NB4 (cell line): ENCODE measurements around the gene PDK2.

Experiments
- DNase-seq: peaks from one replicate; pipeline ENCODE4 v3.0.0; 2010; ENCODE audit warnings: low read depth
- H3K4me3 ChIP-seq: one replicate; pipeline ENCODE4 v1.5.1; 2011; ENCODE audit warnings: mild to moderate bottlenecking, low read depth, low read length, moderate library complexity
- MYC ChIP-seq: IDR thresholded peaks from 2 replicates; pipeline ENCODE4 v1.6.1; 2011; ENCODE audit warnings: low read depth, low read length
- POLR2A ChIP-seq: IDR thresholded peaks from 2 replicates; pipeline ENCODE4 v1.6.1; 2011; ENCODE audit warnings: mild to moderate bottlenecking; ENCODE audit not compliant: insufficient read length; ENCODE audit errors: extremely low read depth
- TF ChIP-seq, protein P1 (sequence below): IDR thresholded peaks from one replicate; pipeline ENCODE4 v1.5.1; 2012; ENCODE audit warnings: low read depth, low read length
- TF ChIP-seq, protein P2 (sequence below): IDR thresholded peaks from 2 replicates; pipeline ENCODE4 v1.6.1; 2011; ENCODE audit warnings: low read depth, low read length

Gene PDK2

DNA sequence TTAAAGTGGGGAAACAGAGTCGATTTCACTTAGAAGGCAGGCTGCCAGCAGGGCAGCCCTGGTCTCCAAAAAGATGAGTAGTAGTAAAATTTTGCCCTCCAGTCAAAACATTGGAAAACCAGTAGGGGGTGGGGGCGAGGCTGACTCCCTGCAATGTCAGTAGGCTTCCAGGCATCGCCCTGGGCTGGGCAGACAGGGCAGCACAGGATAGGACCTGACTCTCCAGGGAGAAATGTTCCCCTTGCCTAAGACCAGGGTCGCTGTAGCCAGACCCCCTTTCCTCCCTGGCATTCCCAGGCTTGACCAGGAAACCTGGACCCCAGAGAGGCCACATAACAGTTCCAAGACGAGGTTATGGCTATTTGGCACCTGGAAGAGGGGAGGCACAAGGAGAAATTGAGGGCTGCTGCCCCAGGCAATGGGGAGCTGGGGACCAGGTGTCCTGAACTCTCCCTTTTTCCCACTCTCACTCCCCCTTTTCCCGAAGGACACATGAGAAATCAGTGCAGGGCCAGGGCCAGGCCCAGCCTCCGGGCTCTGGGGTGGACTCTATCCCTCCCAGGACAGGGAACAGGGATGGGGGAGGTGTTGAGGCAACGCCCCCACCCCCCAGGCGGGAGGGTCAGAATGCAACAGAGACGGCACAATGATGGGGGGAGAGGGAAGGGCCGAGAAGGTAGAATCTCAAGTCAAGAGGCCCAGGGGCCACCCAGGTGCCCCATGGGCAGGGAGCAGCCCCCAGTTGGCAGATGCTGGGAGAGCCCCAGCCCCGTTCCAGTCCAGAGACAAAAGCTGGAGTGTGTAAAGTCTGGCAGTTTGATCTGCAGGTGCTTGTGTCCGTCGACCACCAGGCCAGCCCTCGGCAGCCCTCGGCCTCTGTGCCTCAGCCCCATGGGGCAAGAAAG, 39.3 kb downstream of the PDK2 start:
- TF ChIP-seq, protein P1, sequence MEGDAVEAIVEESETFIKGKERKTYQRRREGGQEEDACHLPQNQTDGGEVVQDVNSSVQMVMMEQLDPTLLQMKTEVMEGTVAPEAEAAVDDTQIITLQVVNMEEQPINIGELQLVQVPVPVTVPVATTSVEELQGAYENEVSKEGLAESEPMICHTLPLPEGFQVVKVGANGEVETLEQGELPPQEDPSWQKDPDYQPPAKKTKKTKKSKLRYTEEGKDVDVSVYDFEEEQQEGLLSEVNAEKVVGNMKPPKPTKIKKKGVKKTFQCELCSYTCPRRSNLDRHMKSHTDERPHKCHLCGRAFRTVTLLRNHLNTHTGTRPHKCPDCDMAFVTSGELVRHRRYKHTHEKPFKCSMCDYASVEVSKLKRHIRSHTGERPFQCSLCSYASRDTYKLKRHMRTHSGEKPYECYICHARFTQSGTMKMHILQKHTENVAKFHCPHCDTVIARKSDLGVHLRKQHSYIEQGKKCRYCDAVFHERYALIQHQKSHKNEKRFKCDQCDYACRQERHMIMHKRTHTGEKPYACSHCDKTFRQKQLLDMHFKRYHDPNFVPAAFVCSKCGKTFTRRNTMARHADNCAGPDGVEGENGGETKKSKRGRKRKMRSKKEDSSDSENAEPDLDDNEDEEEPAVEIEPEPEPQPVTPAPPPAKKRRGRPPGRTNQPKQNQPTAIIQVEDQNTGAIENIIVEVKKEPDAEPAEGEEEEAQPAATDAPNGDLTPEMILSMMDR: no peak
- TF ChIP-seq, protein P2, sequence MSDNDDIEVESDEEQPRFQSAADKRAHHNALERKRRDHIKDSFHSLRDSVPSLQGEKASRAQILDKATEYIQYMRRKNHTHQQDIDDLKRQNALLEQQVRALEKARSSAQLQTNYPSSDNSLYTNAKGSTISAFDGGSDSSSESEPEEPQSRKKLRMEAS: no peak
- no peak for TF ChIP-seq POLR2A
- TF ChIP-seq MYC: no peak
- H3K4me3 ChIP-seq: no peak overlapping the region
- DNase-seq: no peak

DNA sequence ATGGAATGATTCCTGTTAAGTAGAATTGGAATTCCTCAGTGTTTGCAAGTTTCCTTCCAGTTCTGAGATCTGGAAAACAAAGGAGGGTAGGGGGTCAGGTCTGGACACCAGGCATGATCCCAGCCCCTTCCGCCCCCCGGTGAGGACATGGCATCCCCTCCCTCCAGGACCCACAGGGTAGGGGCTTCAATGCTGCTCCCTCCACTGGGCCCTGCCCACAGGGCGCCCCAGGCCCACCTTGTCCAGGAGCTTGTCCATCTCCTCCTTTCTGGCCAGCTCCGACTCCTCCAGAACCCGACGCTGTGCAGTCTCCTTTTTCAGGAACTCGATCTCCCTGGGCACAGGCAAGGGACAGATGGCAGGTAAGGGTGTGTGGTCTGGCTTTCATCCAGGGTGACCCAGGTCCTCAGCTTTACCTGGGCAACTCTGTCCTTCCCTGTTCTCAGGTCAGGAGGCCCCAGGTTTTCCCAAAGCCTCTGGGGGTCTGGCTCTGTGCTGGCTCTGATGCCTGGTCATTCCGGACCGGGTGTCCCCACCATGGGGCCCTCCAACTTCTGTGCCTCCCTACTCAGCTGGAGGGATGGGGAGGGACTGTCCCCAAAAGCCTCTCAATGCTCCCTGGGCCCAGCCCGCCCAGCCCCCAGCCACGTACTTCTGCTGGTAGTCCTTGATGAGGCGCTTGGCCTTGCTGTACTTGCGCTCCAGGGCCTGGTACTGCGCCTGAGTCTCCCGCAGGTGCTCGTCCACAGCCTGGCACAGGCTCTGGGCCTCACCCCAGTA, 40.4 kb downstream of the PDK2 start:
- TF ChIP-seq, protein P1: no peak

DNA sequence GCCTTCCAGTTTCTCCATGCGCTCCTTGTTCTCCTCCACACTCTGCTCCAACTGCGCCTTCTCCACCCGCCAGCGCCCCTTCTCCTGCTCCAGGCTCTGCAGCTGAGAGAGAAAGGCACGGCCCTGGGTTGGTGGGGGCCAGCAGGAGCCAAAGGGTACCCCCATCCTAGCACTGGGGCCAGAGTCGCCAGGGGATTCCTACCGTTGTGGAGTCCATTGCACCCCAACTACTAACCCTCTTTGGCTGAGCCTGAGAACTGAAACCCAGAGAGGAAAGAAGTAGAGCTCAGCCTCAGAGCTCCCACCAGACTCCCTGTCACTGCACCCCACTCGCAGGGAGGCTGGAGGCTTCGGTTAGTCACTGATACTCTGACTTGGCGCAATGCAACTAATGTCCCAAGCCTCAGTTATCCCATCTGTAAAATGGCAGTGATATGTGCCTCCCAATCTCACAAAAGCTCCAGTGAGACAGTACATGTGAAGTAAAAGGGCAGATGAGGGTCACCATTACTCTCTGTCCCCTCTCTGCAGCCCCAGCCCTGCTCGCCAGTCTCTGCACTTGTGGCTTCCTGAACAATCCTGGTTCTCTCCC, 41.0 kb downstream of the PDK2 start:
- no peak overlapping the region for H3K4me3 ChIP-seq
- TF ChIP-seq MYC (no peak), POLR2A (no peak)
- TF ChIP-seq, protein P2: no peak
- TF ChIP-seq, protein P1: no peak
- DNase-seq: no peak

More for the DNA sequence above, 40.4 kb downstream of the PDK2 start:
- no peak overlapping the region for H3K4me3 ChIP-seq
- no peak for DNase-seq

DNA sequence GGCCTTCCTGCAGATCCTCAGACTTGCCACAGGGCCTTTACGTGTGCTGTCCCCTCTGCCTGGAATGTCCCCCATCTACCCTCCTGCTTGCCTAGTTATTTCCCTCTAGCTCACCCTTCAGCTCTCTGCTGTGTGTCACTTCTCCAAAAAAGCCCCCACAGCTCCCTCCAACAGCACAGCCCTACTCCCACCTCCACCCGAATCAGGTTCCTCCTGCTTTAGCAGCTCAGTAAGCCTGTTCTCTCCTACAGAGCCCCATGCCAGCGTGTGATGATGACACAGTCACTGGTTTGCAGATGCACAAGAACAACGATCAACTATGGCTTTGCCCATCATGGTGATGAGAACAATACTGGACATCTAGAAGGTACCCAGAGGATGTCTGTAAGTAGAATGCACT, 41.9 kb downstream of the PDK2 start:
- no peak overlapping the region for H3K4me3 ChIP-seq
- TF ChIP-seq, protein P1: no peak
- TF ChIP-seq POLR2A (no peak), MYC (no peak)
- TF ChIP-seq, protein P2: no peak
- no peak for DNase-seq

DNA sequence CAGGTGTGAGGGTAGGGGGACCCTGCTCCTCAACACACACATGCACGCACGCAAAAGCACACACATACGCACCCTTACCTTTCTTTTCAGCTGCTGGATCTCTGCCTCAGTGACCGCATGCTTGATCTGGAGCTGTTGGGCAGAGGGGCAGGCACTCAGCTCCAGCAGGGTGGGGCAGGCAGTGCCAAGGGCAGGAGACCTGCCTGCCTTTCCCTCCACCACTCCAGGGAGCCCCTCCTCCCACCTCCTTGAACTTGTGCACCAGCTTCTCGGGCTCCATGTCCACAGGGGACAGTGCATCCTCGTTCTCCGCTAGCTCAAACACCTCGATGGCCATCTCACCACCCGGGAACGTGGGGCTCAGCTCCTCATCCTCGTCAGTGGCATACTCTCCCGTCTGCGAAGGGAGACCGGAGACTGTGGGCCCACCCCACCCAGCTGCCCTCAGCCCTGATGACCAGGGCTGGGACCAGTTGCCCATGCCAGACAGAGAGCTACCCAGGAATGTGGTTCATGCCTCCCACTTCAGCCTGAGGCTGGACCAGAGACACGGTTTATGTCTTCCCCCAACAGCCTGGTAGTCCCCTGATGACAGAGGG, 44.1 kb downstream of the PDK2 start:
- H3K4me3 ChIP-seq: no peak overlapping the region
- TF ChIP-seq, protein P2: no peak
- TF ChIP-seq, protein P1: no peak
- TF ChIP-seq POLR2A (no peak), MYC (no peak)
- DNase-seq: no peak
